AML-193 (cell line): ENCODE data around the gene FLII.
"Not testable (repeated sequence)": the region's sequence is repeated elsewhere in the genome, so short reads cannot be mapped to it uniquely, and the experiment has no call there.

Experiments
- DNase-seq, 2 experiments: peaks; one replicate each; lab custom pipeline; 2025; lab: John Stamatoyannopoulos, UW

Gene FLII

GRCh38 chr17:18217412-18218015 lies 41.0 kb downstream of the FLII start:
- DNase-seq, result peak in 1 of 2 experiments; percentile 23

GRCh38 chr17:18216906-18217305 lies 41.6 kb downstream of the FLII start:
- DNase-seq, result not testable (repeated sequence)

DNA sequence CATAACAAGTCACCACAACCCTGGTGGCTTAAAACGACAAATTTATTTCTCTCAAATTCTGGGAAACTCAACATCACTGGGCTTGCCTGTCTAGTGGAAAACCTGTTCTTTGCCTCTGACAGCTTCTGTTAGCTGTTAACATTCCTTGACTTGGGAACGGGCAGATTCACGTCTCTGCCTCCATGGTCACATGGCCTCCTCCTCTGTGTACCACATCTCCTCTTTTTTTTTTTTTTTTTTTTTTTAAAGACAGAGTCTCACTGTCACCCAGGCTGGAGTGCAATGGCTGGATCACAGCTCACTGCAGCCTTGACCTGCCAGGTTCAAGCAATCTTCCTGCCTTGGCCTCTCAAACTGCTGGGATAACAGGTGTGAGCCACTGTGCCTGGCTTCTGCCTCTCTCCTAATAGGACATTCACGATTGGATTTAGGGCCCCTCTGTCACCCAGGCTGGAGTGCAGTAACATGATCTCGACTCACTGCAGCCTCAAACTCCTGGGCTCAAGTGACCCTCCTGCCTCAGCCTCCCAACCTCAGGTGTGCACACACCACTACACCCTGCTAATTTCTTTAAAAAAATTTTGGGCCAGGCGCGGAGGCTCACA lies 44.8 kb downstream of the FLII start:
- DNase-seq, result no peak

DNA sequence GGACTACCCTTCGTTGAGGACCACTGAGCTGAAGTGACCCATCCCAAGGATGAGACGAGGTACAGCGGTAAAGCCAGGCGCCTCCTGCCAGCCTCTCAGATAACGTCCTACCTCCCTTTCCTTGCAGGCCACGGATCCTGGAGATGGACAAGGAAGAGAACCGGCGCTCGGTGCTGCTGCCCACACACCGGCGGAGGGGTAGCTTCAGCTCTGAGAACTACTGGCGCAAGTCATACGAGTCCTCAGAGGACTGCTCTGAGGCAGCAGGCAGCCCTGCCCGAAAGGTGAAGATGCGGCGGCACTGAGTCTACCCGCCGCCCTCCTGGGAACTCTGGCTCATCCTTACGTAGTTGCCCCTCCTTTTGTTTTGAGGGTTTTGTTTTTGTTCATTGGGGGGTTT lies 50.4 kb downstream of the FLII start:
- no peak for DNase-seq

GRCh38 chr17:18206962-18207361 lies 51.6 kb downstream of the FLII start:
- DNase-seq, result no peak

- DNase-seq, result no peak
Measured at GRCh38 chr17:18205861-18206260, 52.7 kb downstream of the FLII start.

DNA sequence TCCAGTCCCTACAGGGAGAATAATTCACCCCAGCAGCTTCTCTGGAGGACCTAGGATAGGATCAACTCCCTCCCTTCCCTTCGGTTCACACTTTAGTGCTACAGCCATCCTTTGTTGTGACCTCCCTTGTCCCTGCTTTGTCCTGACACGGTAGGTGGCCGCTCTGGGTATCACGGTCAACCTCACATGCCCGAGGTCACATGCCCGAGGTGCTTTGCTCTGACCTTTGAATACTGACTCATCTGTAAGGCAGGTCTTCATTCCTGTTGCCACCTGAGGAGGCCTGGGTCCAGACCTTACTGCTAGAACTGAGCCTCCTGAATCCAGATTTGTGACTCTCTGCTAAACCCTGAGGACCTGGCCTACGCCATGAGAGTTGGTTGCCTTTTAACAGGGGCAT lies 55.2 kb downstream of the FLII start:
- no peak for DNase-seq

GRCh38 chr17:18201108-18201507 lies 57.4 kb downstream of the FLII start:
- DNase-seq, result no peak

- DNase-seq, result no peak
Measured at GRCh38 chr17:18198530-18198929, 60.0 kb downstream of the FLII start.

GRCh38 chr17:18197535-18198194 lies 60.9 kb downstream of the FLII start:
- no peak for DNase-seq

DNA sequence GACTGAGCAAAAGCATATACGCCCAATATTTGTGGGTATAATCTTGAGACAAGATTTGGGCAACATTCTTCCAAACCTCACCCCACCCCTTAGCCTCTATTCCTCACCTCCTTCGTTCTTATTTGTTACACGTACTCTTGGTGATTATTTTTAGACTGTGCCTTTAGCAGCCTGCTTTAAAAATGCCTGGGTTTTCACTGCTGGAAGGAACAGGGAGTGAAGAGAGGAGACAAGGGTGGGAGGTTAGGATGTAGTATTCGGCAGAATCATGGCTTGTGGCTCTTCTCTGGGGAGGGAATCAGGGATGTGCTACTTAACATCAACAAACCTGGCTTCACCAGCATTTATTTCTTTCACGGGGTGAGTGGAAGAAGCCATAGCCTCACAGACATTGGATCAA lies 63.3 kb downstream of the FLII start:
- DNase-seq, result no peak
